Small intestine (tissue), 7 donors: ENCODE measurements around the gene GRXCR1. TPM values are rescaled to one million over a fixed set of nuclear protein-coding genes. Genes with fewer than 3 reads are reported as not detected.

ENCODE experiments used
- DNase-seq, 2 donors: peaks; one replicate each; pipeline versions ENCODE4 v3.0.0 to v3.0.0-alpha.2; 2013
- FAIRE-seq: peaks from 2 replicates; lab custom pipeline; 2012; peaks lifted over from hg19 to GRCh38; lab: Jason Lieb, UNC
- H3K27ac ChIP-seq, 3 donors: one replicate each; pipeline ENCODE4 v1.5.1; 2013; ENCODE audit warnings: low read length in 2 of 3, mild to moderate bottlenecking in 2 of 3, control low read depth in 1 of 3, inconsistent platforms in 1 of 3, low read depth in 1 of 3, moderate library complexity in 1 of 3
- H3K27me3 ChIP-seq, 3 donors: one replicate each; pipeline ENCODE4 v1.6.1; 2013; ENCODE audit warnings: low read length in 3 of 3, inconsistent platforms in 1 of 3; ENCODE audit not compliant: control insufficient read depth in 3 of 3, insufficient read depth in 3 of 3
- H3K36me3 ChIP-seq, 3 donors: one replicate each; pipeline ENCODE4 v1.6.1; 2013; ENCODE audit warnings: low read length in 3 of 3, inconsistent platforms in 1 of 3, low read depth in 1 of 3, mild to moderate bottlenecking in 1 of 3, moderate library complexity in 1 of 3; ENCODE audit not compliant: control insufficient read depth in 3 of 3, insufficient read depth in 2 of 3
- H3K4me1 ChIP-seq, 3 donors: one replicate each; pipeline ENCODE4 v1.6.1; 2013; ENCODE audit warnings: low read length in 2 of 3, inconsistent platforms in 1 of 3, low read depth in 1 of 3, mild to moderate bottlenecking in 1 of 3, moderate library complexity in 1 of 3; ENCODE audit not compliant: control insufficient read depth in 3 of 3, insufficient read depth in 2 of 3
- H3K4me3 ChIP-seq, 3 donors: one replicate each; pipeline ENCODE4 v1.5.1; 2013; ENCODE audit warnings: low read length in 3 of 3, control low read depth in 1 of 3, inconsistent platforms in 1 of 3, low read depth in 1 of 3, mild to moderate bottlenecking in 1 of 3, moderate library complexity in 1 of 3
- H3K9me3 ChIP-seq, 2 donors: one replicate each; pipeline ENCODE4 v1.6.1; 2013; ENCODE audit warnings: low read depth in 1 of 2, low read length in 1 of 2; ENCODE audit not compliant: control insufficient read depth in 2 of 2, insufficient read depth in 1 of 2
- WGBS, 3 donors: extraction: QIAGEN DNeasy Blood & Tissue Kit; methylation state at CpG; one replicate each; pipeline ENCODE4 v1.1.7; 2013; 5-methylcytosine and 5-hydroxymethylcytosine counted together
- polyA plus RNA-seq, 4 donors: library from polyadenylated mRNA; stranded (reverse) in 3 of 4; unstranded in 1 of 4; fragments of 200-250 nt in 3 of 4; fragments of 120-200 nt in 1 of 4; gene quantifications; one replicate each; pipeline versions ENCODE4 v1.2.1 to v1.2.3, GENCODE V29; 2013
- donor health status: healthy with polysubstance abuse.
- donor health status: control.
- donor health status: control.
- donor health status: Bipolar disorder and iron deficiency.
- donor health status: healthy.

GRXCR1 gene
- polyA plus RNA-seq, 4 donors = not detected

GRCh38 chr4:42914937-42915336 is 22.4 kb downstream of the GRXCR1 start:
- WGBS, 3 donors = 80 to 88% (median 82%) methylated on average over 4 of the region's 4 CpGs
- Histone ChIP-seq H3K27ac (no peak overlapping the region), H3K36me3 (no peaks in the 10 kb centered on the region), H3K4me3 (no peak overlapping the region), H3K4me1 (no peaks in the 10 kb centered on the region), H3K27me3 (no peaks in the 10 kb centered on the region), H3K9me3 (no peaks in the 10 kb centered on the region)
- FAIRE-seq (no peak), DNase-seq (no peak)

- no peak for FAIRE-seq
Observed at GRCh38 chr4:42915484-42915883, 23.0 kb downstream of the GRXCR1 start.

GRCh38 chr4:42917296-42917695 is 24.8 kb downstream of the GRXCR1 start:
- no peaks in the 10 kb centered on the region for H3K9me3 ChIP-seq
- FAIRE-seq (no peak), DNase-seq (no peak)
- no peak overlapping the region for H3K27ac ChIP-seq
- no peaks in the 10 kb centered on the region for H3K27me3 ChIP-seq
- 81 to 89% (median 87%) methylated on average over 2 of the region's 2 CpGs for WGBS, 3 donors
- H3K36me3 ChIP-seq = no peaks in the 10 kb centered on the region
- no peak overlapping the region for H3K4me3 ChIP-seq
- no peaks in the 10 kb centered on the region for H3K4me1 ChIP-seq

More at GRCh38 chr4:42915484-42915883, 23.0 kb downstream of the GRXCR1 start:
- no peaks in the 10 kb centered on the region for H3K9me3 ChIP-seq
- H3K27ac ChIP-seq = no peak overlapping the region
- H3K36me3 ChIP-seq = no peaks in the 10 kb centered on the region
- 19 to 34% (median 29%) methylated on average over 1 of the region's 1 CpG for WGBS, 3 donors
- no peaks in the 10 kb centered on the region for H3K4me1 ChIP-seq
- H3K4me3 ChIP-seq = no peak overlapping the region
- no peaks in the 10 kb centered on the region for H3K27me3 ChIP-seq
- DNase-seq = no peak

GRCh38 chr4:42923431-42923830 is 30.9 kb downstream of the GRXCR1 start:
- DNase-seq = no peak
- no peaks in the 10 kb centered on the region for H3K9me3 ChIP-seq
- no peak overlapping the region for H3K27ac ChIP-seq
- no peaks in the 10 kb centered on the region for H3K36me3 ChIP-seq
- H3K27me3 ChIP-seq = no peaks in the 10 kb centered on the region
- no peaks in the 10 kb centered on the region for H3K4me1 ChIP-seq
- no peak for FAIRE-seq
- no peak overlapping the region for H3K4me3 ChIP-seq

GRCh38 chr4:42925921-42926320 is 33.4 kb downstream of the GRXCR1 start:
- Histone ChIP-seq H3K27me3 (no peaks in the 10 kb centered on the region), H3K36me3 (no peaks in the 10 kb centered on the region), H3K4me3 (no peak overlapping the region), H3K27ac (no peak overlapping the region), H3K9me3 (no peaks in the 10 kb centered on the region), H3K4me1 (no peaks in the 10 kb centered on the region)
- no peak for DNase-seq
- WGBS, 3 donors = 46 to 51% (median 47%) methylated on average over 3 of the region's 3 CpGs
- no peak for FAIRE-seq

GRCh38 chr4:42927946-42928345 is 35.4 kb downstream of the GRXCR1 start:
- FAIRE-seq = no peak
- no peaks in the 10 kb centered on the region for H3K4me1 ChIP-seq
- no peak for DNase-seq
- no peaks in the 10 kb centered on the region for H3K9me3 ChIP-seq
- no peaks in the 10 kb centered on the region for H3K36me3 ChIP-seq
- WGBS, 3 donors = 57 to 64% (median 57%) methylated on average over 3 of the region's 3 CpGs
- H3K4me3 ChIP-seq = no peak overlapping the region
- H3K27me3 ChIP-seq = no peaks in the 10 kb centered on the region
- H3K27ac ChIP-seq = no peak overlapping the region

- Histone ChIP-seq H3K4me3 (no peak overlapping the region), H3K4me1 (no peaks in the 10 kb centered on the region), H3K9me3 (no peaks in the 10 kb centered on the region), H3K27ac (no peak overlapping the region), H3K36me3 (no peaks in the 10 kb centered on the region), H3K27me3 (no peaks in the 10 kb centered on the region)
- DNase-seq (no peak), FAIRE-seq (no peak)
Observed at GRCh38 chr4:42928582-42928981, 36.1 kb downstream of the GRXCR1 start.

- no peak overlapping the region for H3K27ac ChIP-seq
- FAIRE-seq (no peak), DNase-seq (no peak)
- H3K4me3 ChIP-seq = no peak overlapping the region
- H3K36me3 ChIP-seq = no peaks in the 10 kb centered on the region
- no peaks in the 10 kb centered on the region for H3K9me3 ChIP-seq
- H3K27me3 ChIP-seq = no peaks in the 10 kb centered on the region
- H3K4me1 ChIP-seq = no peaks in the 10 kb centered on the region
- WGBS, 3 donors = 53 to 78% (median 61%) methylated on average over 1 of the region's 1 CpG
Observed at GRCh38 chr4:42942216-42942615, 49.7 kb downstream of the GRXCR1 start.

GRCh38 chr4:42945874-42946273 is 53.4 kb downstream of the GRXCR1 start:
- WGBS, 3 donors = 81 to 89% (median 88%) methylated on average over 2 of the region's 2 CpGs
- H3K4me1 ChIP-seq = no peaks in the 10 kb centered on the region
- FAIRE-seq = no peak
- DNase-seq = no peak
- H3K9me3 ChIP-seq = no peaks in the 10 kb centered on the region
- H3K27me3 ChIP-seq = no peaks in the 10 kb centered on the region
- no peaks in the 10 kb centered on the region for H3K36me3 ChIP-seq
- H3K4me3 ChIP-seq = no peak overlapping the region
- no peak overlapping the region for H3K27ac ChIP-seq
